Adrenal gland (tissue), 12 donors: ENCODE measurements around the gene KIF16B. TPM values are rescaled to one million over a fixed set of nuclear protein-coding genes. Genes with fewer than 3 reads are reported as not detected.

ENCODE experiments used
- DNase-seq, 7 donors: peaks; one replicate each; pipeline ENCODE4 v3.0.0-alpha.2; 2019 to 2020
- H3K27ac ChIP-seq, 5 donors: fragments of 200-600 bp; sonication (generic) in 4 of 5; 1 replicate in 3 of 5; 2 replicates in 2 of 5; pipeline versions ENCODE4 v1.5.1 to v1.8.0; 2016 to 2020; ENCODE audit warnings: mild to moderate bottlenecking in 1 of 5
- H3K27me3 ChIP-seq: fragments of 200-600 bp; 2 replicates; pipeline ENCODE4 v1.8.0; 2021
- H3K36me3 ChIP-seq, 2 donors: fragments of 200-600 bp; replicated peaks in 1 of 2; 1 replicate in 1 of 2; 2 replicates in 1 of 2; pipeline versions ENCODE4 v1.5.1 to v1.8.0; 2018 to 2022
- H3K4me1 ChIP-seq, 2 donors: fragments of 200-600 bp; replicated peaks in 1 of 2; 1 replicate in 1 of 2; 2 replicates in 1 of 2; pipeline versions ENCODE4 v1.5.1 to v1.8.0; 2018 to 2021
- H3K4me3 ChIP-seq, 4 donors: fragments of 200-600 bp; sonication (generic) in 3 of 4; one replicate each; pipeline ENCODE4 v1.5.1; 2016 to 2018
- H3K9me3 ChIP-seq, 3 donors: fragments of 200-600 bp; sonication (generic) in 1 of 3; replicated peaks in 1 of 3; 1 replicate in 2 of 3; 2 replicates in 1 of 3; pipeline versions ENCODE4 v1.5.1 to v1.8.0; 2016 to 2021
- CTCF ChIP-seq, 6 experiments: fragments of 450-650 bp in 4 of 6; fragments of 200-600 bp in 2 of 6; sonication (generic) in 1 of 6; IDR thresholded peaks; 1 replicate in 5 of 6; 2 replicates in 1 of 6; pipeline versions ENCODE4 v1.5.1 to v1.8.0; 2016 to 2021; ENCODE audit warnings: antibody characterized with exemption in 6 of 6, mild to moderate bottlenecking in 2 of 6, moderate library complexity in 1 of 6
- POLR2A ChIP-seq, 2 donors: fragments of 450-650 bp; IDR thresholded peaks; one replicate each; pipeline ENCODE4 v1.6.1; 2017; ENCODE audit warnings: antibody characterized with exemption in 2 of 2, mild to moderate bottlenecking in 2 of 2, moderate library complexity in 1 of 2
- WGBS, 4 donors: extraction: QIAGEN DNeasy Blood & Tissue Kit in 2 of 4; methylation state at CpG; one replicate each; pipeline versions ENCODE4 v1.1.5 to v1.1.7; 2013 to 2017; 5-methylcytosine and 5-hydroxymethylcytosine counted together
- intact Hi-C, 2 donors: fragments of 100-400 bp; cut with DNase I; formaldehyde crosslinking; loops; one replicate each; pipeline versions ENCODE4 v1.14.1 to v1.15.0; 2022 to 2023
- polyA plus RNA-seq, 3 donors: library from polyadenylated mRNA; stranded (reverse); fragments of 200-250 nt in 2 of 3; fragments of 350-450 nt in 1 of 3; fragmentation: Illumina TruSeq in 1 of 3; extraction: RNeasy Lipid Tissue Mini Kit (QIAGEN cat#74804) in 1 of 3; gene quantifications; one replicate each; pipeline ENCODE4 v1.2.3, GENCODE V29; 2013 to 2014
- total RNA-seq, 9 donors: library from RNA; depleted of rRNA in 4 of 9; stranded (reverse); fragments of >200 nt in 4 of 9; fragments of 120-200 nt in 1 of 9; fragmentation: NEBNext Ultra II Directional in 1 of 9; extraction: Animal tissue kit (Norgen Biotek cat#: 25700) in 1 of 9; gene quantifications; one replicate each; pipeline versions ENCODE4 v1.1.0 to v1.2.4, GENCODE V29; 2013 to 2023
- donor health status: healthy with polysubstance abuse.
- donor health status: Bipolar disorder and iron deficiency.
- donor health status: DM: yes; HTN: yes; CAD: no.
- donor health status: DM: no; HTN: no; CAD: no.
- donor health status: DM: no; HTN: no; CAD: no.
- donor health status: DM: yes; HTN: yes; CAD: no.

KIF16B gene
- total and polyA plus RNA-seq, 12 donors = 8.6 to 113 (median 36.1) TPM

- H3K36me3 ChIP-seq = no peaks in the 10 kb centered on the region
- intact Hi-C loops = no loop called here
- H3K4me3 ChIP-seq = no peak overlapping the region
- TF ChIP-seq POLR2A (IDR thresholded peaks at IDR 0.05) (no peak), CTCF (IDR thresholded peaks at IDR 0.05) (no peak)
- DNase-seq = no peak
- H3K9me3 ChIP-seq = no peaks in the 10 kb centered on the region
- no peak overlapping the region for H3K27ac ChIP-seq
- WGBS, 4 donors = 92 to 96% (median 93%) methylated on average over 3 of the region's 3 CpGs
- no peaks in the 10 kb centered on the region for H3K27me3 ChIP-seq
- no peaks in the 10 kb centered on the region for H3K4me1 ChIP-seq
These were observed 73.1 kb downstream of the KIF16B start for GRCh38 chr20:16500197-16500596.

GRCh38 chr20:16498526-16499253 is 74.6 kb downstream of the KIF16B start:
- Histone ChIP-seq H3K9me3 (no peaks in the 10 kb centered on the region), H3K4me1 (no peaks in the 10 kb centered on the region), H3K4me3 (no peak overlapping the region), H3K36me3 (no peaks in the 10 kb centered on the region), H3K27me3 (no peaks in the 10 kb centered on the region), H3K27ac (no peak overlapping the region)
- intact Hi-C loops = no loop called here
- no peak for TF ChIP-seq CTCF (IDR thresholded peaks at IDR 0.05)
- no peak for TF ChIP-seq POLR2A (IDR thresholded peaks at IDR 0.05)
- no peak for DNase-seq
- 90 to 97% (median 93%) methylated on average over 10 of the region's 10 CpGs for WGBS, 4 donors

- intact Hi-C loops = no loop called here
- Histone ChIP-seq H3K27ac (no peak overlapping the region), H3K27me3 (no peaks in the 10 kb centered on the region), H3K36me3 (no peaks in the 10 kb centered on the region), H3K4me1 (no peaks in the 10 kb centered on the region), H3K9me3 (no peaks in the 10 kb centered on the region), H3K4me3 (no peak overlapping the region)
- 83 to 91% (median 85%) methylated on average over 6 of the region's 6 CpGs for WGBS, 4 donors
- TF ChIP-seq CTCF (IDR thresholded peaks at IDR 0.05) = no peak
- TF ChIP-seq POLR2A (IDR thresholded peaks at IDR 0.05) = no peak
- no peak for DNase-seq
These were observed 75.4 kb downstream of the KIF16B start for GRCh38 chr20:16497896-16498295.

GRCh38 chr20:16493486-16493885 is 79.8 kb downstream of the KIF16B start:
- TF ChIP-seq POLR2A (IDR thresholded peaks at IDR 0.05) = no peak
- TF ChIP-seq CTCF (IDR thresholded peaks at IDR 0.05) = no peak
- peaks cover 0 to 8% of the 10 kb centered on the region in 2 donors for H3K4me1 ChIP-seq
- WGBS, 4 donors = 42 to 64% (median 54%) methylated on average over 1 of the region's 1 CpG
- H3K36me3 ChIP-seq = no peaks in the 10 kb centered on the region
- no peaks in the 10 kb centered on the region for H3K9me3 ChIP-seq
- intact Hi-C loops = no loop called here
- H3K27me3 ChIP-seq = no peaks in the 10 kb centered on the region
- H3K27ac ChIP-seq = no peak overlapping the region
- no peak overlapping the region for H3K4me3 ChIP-seq
- peak in 1 of 7 donors; percentile 29 for DNase-seq
